Vagina (tissue), 2 donors: Measurements from ENCODE around the gene NYAP2.

ENCODE experiments used
- POLR2A ChIP-seq, 2 donors: fragments of 450-650 bp; IDR thresholded peaks; one replicate each; pipeline ENCODE4 v1.6.1; 2017; ENCODE audit warnings: antibody characterized with exemption in 2 of 2, mild to moderate bottlenecking in 2 of 2, moderate library complexity in 2 of 2
- POLR2AphosphoS5 ChIP-seq, 2 donors: sonication (generic); formaldehyde crosslinking; IDR thresholded peaks; one replicate each; pipeline ENCODE4 v1.9.0; 2017; ENCODE audit warnings: antibody characterized with exemption in 2 of 2, mild to moderate bottlenecking in 2 of 2, low read depth in 1 of 2; ENCODE audit not compliant: insufficient read depth in 1 of 2
- TF ChIP-seq, protein P1 (sequence below), 3 experiments: fragments of 450-650 bp in 2 of 3; fragments of 200-600 bp in 1 of 3; sonication (generic) in 1 of 3; IDR thresholded peaks; one replicate each; pipeline ENCODE4 v1.5.1; 2017 to 2019; ENCODE audit warnings: antibody characterized with exemption in 3 of 3, mild to moderate bottlenecking in 2 of 3, moderate library complexity in 2 of 3

DNA sequence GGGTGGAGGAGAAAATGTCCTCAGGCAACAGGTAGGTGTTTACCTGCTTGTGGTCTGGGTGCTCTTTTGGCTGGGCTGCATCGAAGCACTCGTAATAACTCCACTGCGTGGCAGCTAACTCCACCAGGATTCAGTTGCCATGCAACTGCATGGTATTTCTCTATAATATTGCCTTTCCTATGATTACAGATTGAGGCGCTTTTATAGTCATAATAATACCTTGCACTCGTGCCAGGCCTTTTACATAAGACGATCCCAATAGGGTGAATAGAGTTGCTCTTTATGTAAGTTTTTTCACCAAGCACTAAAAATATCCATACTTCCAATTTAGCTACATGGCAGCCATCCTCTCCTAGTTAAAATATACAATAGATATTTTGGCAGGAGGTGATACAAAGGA is 19.7 kb upstream of the NYAP2 start:
- TF ChIP-seq, protein P1, sequence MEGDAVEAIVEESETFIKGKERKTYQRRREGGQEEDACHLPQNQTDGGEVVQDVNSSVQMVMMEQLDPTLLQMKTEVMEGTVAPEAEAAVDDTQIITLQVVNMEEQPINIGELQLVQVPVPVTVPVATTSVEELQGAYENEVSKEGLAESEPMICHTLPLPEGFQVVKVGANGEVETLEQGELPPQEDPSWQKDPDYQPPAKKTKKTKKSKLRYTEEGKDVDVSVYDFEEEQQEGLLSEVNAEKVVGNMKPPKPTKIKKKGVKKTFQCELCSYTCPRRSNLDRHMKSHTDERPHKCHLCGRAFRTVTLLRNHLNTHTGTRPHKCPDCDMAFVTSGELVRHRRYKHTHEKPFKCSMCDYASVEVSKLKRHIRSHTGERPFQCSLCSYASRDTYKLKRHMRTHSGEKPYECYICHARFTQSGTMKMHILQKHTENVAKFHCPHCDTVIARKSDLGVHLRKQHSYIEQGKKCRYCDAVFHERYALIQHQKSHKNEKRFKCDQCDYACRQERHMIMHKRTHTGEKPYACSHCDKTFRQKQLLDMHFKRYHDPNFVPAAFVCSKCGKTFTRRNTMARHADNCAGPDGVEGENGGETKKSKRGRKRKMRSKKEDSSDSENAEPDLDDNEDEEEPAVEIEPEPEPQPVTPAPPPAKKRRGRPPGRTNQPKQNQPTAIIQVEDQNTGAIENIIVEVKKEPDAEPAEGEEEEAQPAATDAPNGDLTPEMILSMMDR (IDR thresholded peaks at IDR 0.05): no peak
- TF ChIP-seq POLR2AphosphoS5 (IDR thresholded peaks at IDR 0.05; ENCODE audit: insufficient read depth in 1 of 2, low read depth in 1 of 2) (no peak), POLR2A (IDR thresholded peaks at IDR 0.05) (no peak)
